Neuronal stem cell (in vitro differentiated cells): Measurements from ENCODE around the gene VTN. TPM values are rescaled to one million over a fixed set of nuclear protein-coding genes. Genes with fewer than 3 reads are reported as not detected.
A peak's percentile ranks its signal among the peaks of the same experiment; 100 is the strongest.

Experiments used
- DNase-seq: peaks from one replicate; pipeline ENCODE4 v3.0.0-alpha.2; 2013; ENCODE audit warnings: low spot score
- H2AFZ ChIP-seq: one replicate; pipeline ENCODE4 v1.6.1; 2013; ENCODE audit warnings: mild to moderate bottlenecking, low read length, inconsistent platforms
- H2AK5ac ChIP-seq: 2 replicates; pipeline ENCODE4 v1.6.1; 2013; ENCODE audit warnings: low read depth, mild to moderate bottlenecking, inconsistent platforms, low read length, moderate library complexity, mixed read lengths
- H2BK120ac ChIP-seq: 2 replicates; pipeline ENCODE4 v1.6.1; 2013; ENCODE audit warnings: low read depth, mild to moderate bottlenecking, inconsistent platforms, low read length, moderate library complexity, mixed read lengths
- H2BK12ac ChIP-seq: one replicate; pipeline ENCODE4 v1.6.1; 2013; ENCODE audit warnings: low read length, inconsistent platforms
- H2BK15ac ChIP-seq: 2 replicates; pipeline ENCODE4 v1.6.1; 2013; ENCODE audit warnings: mild to moderate bottlenecking, low read length, inconsistent platforms, mixed read lengths
- H2BK5ac ChIP-seq: one replicate; pipeline ENCODE4 v1.6.1; 2013; ENCODE audit warnings: inconsistent platforms, mild to moderate bottlenecking, low read length, moderate library complexity
- H3K14ac ChIP-seq: one replicate; pipeline ENCODE4 v1.6.1; 2013; ENCODE audit warnings: low read length, inconsistent platforms
- H3K18ac ChIP-seq: 2 replicates; pipeline ENCODE4 v1.6.1; 2013; ENCODE audit warnings: low read length, inconsistent platforms
- H3K23ac ChIP-seq: 2 replicates; pipeline ENCODE4 v1.6.1; 2013; ENCODE audit warnings: low read depth, mild to moderate bottlenecking, mixed read lengths, low read length, inconsistent platforms; ENCODE audit not compliant: poor library complexity
- H3K27ac ChIP-seq: replicated peaks from 3 replicates; pipeline ENCODE4 v1.5.1; 2013; ENCODE audit warnings: low read length, inconsistent platforms
- H3K27me3 ChIP-seq, 3 experiments: 2 replicates each; pipeline ENCODE4 v1.6.1; 2013; ENCODE audit warnings: low read length in 3 of 3, mild to moderate bottlenecking in 2 of 3, inconsistent platforms in 1 of 3, low read depth in 1 of 3, mixed read lengths in 1 of 3, moderate library complexity in 1 of 3; ENCODE audit not compliant: control insufficient read depth in 3 of 3, insufficient read depth in 3 of 3
- H3K36me3 ChIP-seq, 2 donors: replicated peaks in 1 of 2; 2 replicates each; pipeline ENCODE4 v1.6.1; 2013; ENCODE audit warnings: low read length in 2 of 2; ENCODE audit not compliant: control insufficient read depth in 2 of 2, insufficient read depth in 2 of 2
- H3K4ac ChIP-seq: 2 replicates; pipeline ENCODE4 v1.6.1; 2013; ENCODE audit warnings: inconsistent platforms, mild to moderate bottlenecking, low read length, moderate library complexity
- H3K4me1 ChIP-seq, 2 donors: 1 replicate in 1 of 2; 2 replicates in 1 of 2; pipeline ENCODE4 v1.6.1; 2013; ENCODE audit warnings: low read length in 2 of 2, low read depth in 1 of 2; ENCODE audit not compliant: control insufficient read depth in 2 of 2, insufficient read depth in 1 of 2
- H3K4me2 ChIP-seq: one replicate; pipeline ENCODE4 v1.6.1; 2013; ENCODE audit warnings: mild to moderate bottlenecking, low read length, inconsistent platforms; ENCODE audit not compliant: insufficient read depth, poor library complexity, severe bottlenecking
- H3K4me3 ChIP-seq, 2 donors: 2 replicates each; pipeline ENCODE4 v1.5.1; 2013; ENCODE audit warnings: low read length in 2 of 2, mild to moderate bottlenecking in 2 of 2, inconsistent platforms in 1 of 2, moderate library complexity in 1 of 2
- H3K79me1 ChIP-seq: one replicate; pipeline ENCODE4 v1.6.1; 2013; ENCODE audit warnings: low read depth, mild to moderate bottlenecking, inconsistent platforms, low read length, moderate library complexity
- H3K9ac ChIP-seq: one replicate; pipeline ENCODE4 v1.6.1; 2013; ENCODE audit warnings: mild to moderate bottlenecking, low read depth, low read length, inconsistent platforms; ENCODE audit not compliant: poor library complexity
- H3K9me3 ChIP-seq, 2 donors: replicated peaks in 1 of 2; 2 replicates each; pipeline versions ENCODE3 to v1.6.1; 2013; ENCODE audit warnings: low read length in 2 of 2, mild to moderate bottlenecking in 2 of 2, inconsistent platforms in 1 of 2, low read depth in 1 of 2, mixed read lengths in 1 of 2, moderate library complexity in 1 of 2; ENCODE audit not compliant: control insufficient read depth in 2 of 2, insufficient read depth in 1 of 2
- H4K8ac ChIP-seq: one replicate; pipeline ENCODE4 v1.6.1; 2013; ENCODE audit warnings: low read depth, mild to moderate bottlenecking, inconsistent platforms, low read length, moderate library complexity
- H4K91ac ChIP-seq: one replicate; pipeline ENCODE4 v1.6.1; 2013; ENCODE audit warnings: low read length, low read depth, mild to moderate bottlenecking, inconsistent platforms; ENCODE audit not compliant: poor library complexity
- WGBS, 2 donors: extraction: QIAGEN DNeasy Blood & Tissue Kit; methylation state at CpG; one replicate each; pipeline ENCODE4 v1.1.7; 2013; ENCODE audit warnings: missing lambda C conversion rate in 2 of 2, mixed read lengths in 1 of 2; ENCODE audit not compliant: insufficient read length in 2 of 2, insufficient replicate concordance in 1 of 2; ENCODE audit errors: extremely low coverage in 2 of 2; 5-methylcytosine and 5-hydroxymethylcytosine counted together
- polyA plus RNA-seq, 2 experiments: library from polyadenylated mRNA; stranded (reverse); fragments of 200-250 nt; gene quantifications; one replicate each; pipeline ENCODE4 v1.2.3, GENCODE V29; 2013

VTN gene
- polyA plus RNA-seq (2013, experiment 1 of 2), result 0.17 TPM
- 0.18 TPM for polyA plus RNA-seq (2013, experiment 2 of 2)

DNA sequence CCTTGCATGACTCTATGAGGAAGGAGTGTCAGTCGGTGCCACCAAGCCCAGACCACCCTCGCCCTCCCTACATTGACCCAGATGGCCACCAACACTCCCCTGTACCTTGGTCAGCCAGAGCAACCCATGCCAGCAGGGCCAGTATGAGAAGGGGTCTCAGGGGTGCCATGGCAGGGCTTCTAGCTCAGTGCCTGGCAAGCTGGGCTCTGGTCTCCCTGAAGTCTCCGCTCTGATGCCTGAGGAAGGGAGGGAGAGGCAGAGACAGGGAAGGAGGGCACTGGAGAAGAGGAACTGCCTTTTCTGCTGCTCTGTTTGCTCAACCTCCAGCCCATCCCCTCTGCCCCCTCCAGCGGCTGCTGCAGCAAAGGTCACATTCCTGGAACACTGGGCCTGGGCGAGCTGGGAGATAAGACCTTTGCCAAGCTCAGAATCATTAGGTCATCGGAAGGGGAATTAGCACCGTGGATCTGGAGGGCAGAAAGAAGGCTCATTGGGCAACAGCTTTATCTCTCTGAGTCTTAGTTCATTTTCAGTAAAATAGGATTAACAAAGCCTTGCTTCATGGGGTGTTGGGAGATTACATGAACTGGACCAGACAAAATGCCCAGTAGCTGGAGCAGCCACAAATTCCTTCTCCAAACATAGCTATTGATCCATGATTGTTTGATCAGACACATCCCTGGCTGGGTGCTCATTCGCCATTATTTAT lies at the start of gene VTN:
TSS of gene VTN (minus strand) at position 273 of the 709 bp plus-strand sequence. CDS start at position 169, 104 bp downstream.
- Histone ChIP-seq H2AFZ (peak within 1 kb of the TSS; percentile 97), H3K18ac (peak within 1 kb of the TSS; percentile 20), H3K4me2 (peak within 1 kb of the TSS; percentile 41), H2AK5ac (peak within 1 kb of the TSS; percentile 86), H2BK15ac (peak within 1 kb of the TSS; percentile 69), H2BK5ac (peak within 1 kb of the TSS; percentile 47), H3K79me1 (peaks cover 3% of the 10 kb centered on the region), H3K4me1 (peaks cover 24 to 25% of the 10 kb centered on the region in 2 donors), H4K91ac (peak within 1 kb of the TSS; percentile 11), H3K4ac (no peak within 1 kb of the TSS), H2BK12ac (no peak within 1 kb of the TSS), H3K27me3 (peaks cover 0 to 16% (median 0%) of the 10 kb centered on the region in 3 experiments), H3K9me3 (no peaks in the 10 kb centered on the region), H3K4me3 (peak within 1 kb of the TSS in 1 of 2 donors; percentile 97), H3K27ac (peak within 1 kb of the TSS; percentile 64), H3K23ac (no peak within 1 kb of the TSS), H3K36me3 (peaks cover 0 to 8% of the 10 kb centered on the region in 2 donors), H4K8ac (no peak within 1 kb of the TSS), H3K14ac (peak within 1 kb of the TSS; percentile 6), H3K9ac (no peak within 1 kb of the TSS), H2BK120ac (no peak within 1 kb of the TSS)
- WGBS, 2 donors, result no CpG with 5 or more reads among the region's 8 CpGs
- peak; percentile 58 for DNase-seq

GRCh38 chr17:28416703-28417311 lies 46.7 kb upstream of the VTN start:
- no peak overlapping the region for H3K27ac ChIP-seq
- peaks cover 0 to 40% (median 5%) of the 10 kb centered on the region in 3 experiments for H3K27me3 ChIP-seq
- H2AFZ ChIP-seq, result peak overlapping the region; percentile 46

GRCh38 chr17:28415886-28416285 lies 45.8 kb upstream of the VTN start:
- H3K4me1 ChIP-seq, result no peaks in the 10 kb centered on the region
- H4K8ac ChIP-seq, result no peak overlapping the region
- no peak overlapping the region for H2BK15ac ChIP-seq
- H3K23ac ChIP-seq, result no peak overlapping the region
- H3K27me3 ChIP-seq, result peaks cover 0 to 47% (median 5%) of the 10 kb centered on the region in 3 experiments
- no peak overlapping the region for H2AFZ ChIP-seq
- H3K4me2 ChIP-seq, result no peak overlapping the region
- H2BK12ac ChIP-seq, result no peak overlapping the region
- H4K91ac ChIP-seq, result no peak overlapping the region
- H3K36me3 ChIP-seq, result no peaks in the 10 kb centered on the region
- H2AK5ac ChIP-seq, result no peak overlapping the region
- H2BK120ac ChIP-seq, result no peak overlapping the region
- WGBS, 2 donors, result no CpG with 5 or more reads among the region's 3 CpGs
- no peak overlapping the region for H3K4ac ChIP-seq
- no peak overlapping the region for H3K27ac ChIP-seq
- H3K9me3 ChIP-seq, result no peaks in the 10 kb centered on the region
- no peaks in the 10 kb centered on the region for H3K79me1 ChIP-seq
- H3K4me3 ChIP-seq, result no peak overlapping the region
- no peak overlapping the region for H3K18ac ChIP-seq
- no peak overlapping the region for H2BK5ac ChIP-seq
- no peak overlapping the region for H3K14ac ChIP-seq
- DNase-seq, result no peak
- peak overlapping the region; percentile 30 for H3K9ac ChIP-seq

More at GRCh38 chr17:28416703-28417311, 46.7 kb upstream of the VTN start:
- H3K79me1 ChIP-seq, result no peaks in the 10 kb centered on the region
- no peak overlapping the region for H3K4ac ChIP-seq
- no peaks in the 10 kb centered on the region for H3K4me1 ChIP-seq
- no peak overlapping the region for H3K9ac ChIP-seq
- no peak overlapping the region for H2BK120ac ChIP-seq
- H2BK12ac ChIP-seq, result no peak overlapping the region
- no CpG with 5 or more reads among the region's 13 CpGs for WGBS, 2 donors
- H3K4me2 ChIP-seq, result no peak overlapping the region
- no peak overlapping the region for H4K8ac ChIP-seq
- no peak overlapping the region for H3K14ac ChIP-seq
- no peaks in the 10 kb centered on the region for H3K9me3 ChIP-seq
- no peaks in the 10 kb centered on the region for H3K36me3 ChIP-seq
- no peak overlapping the region for H2BK5ac ChIP-seq
- peak; percentile 57 for DNase-seq
- no peak overlapping the region for H3K18ac ChIP-seq
- peak overlapping the region in 1 of 2 donors; percentile 27 for H3K4me3 ChIP-seq
- H4K91ac ChIP-seq, result no peak overlapping the region
- H2AK5ac ChIP-seq, result no peak overlapping the region
- no peak overlapping the region for H2BK15ac ChIP-seq
- H3K23ac ChIP-seq, result no peak overlapping the region

- no peak overlapping the region for H2AFZ ChIP-seq
- no peak overlapping the region for H3K27ac ChIP-seq
- H4K91ac ChIP-seq, result no peak overlapping the region
- WGBS, 2 donors, result no CpG with 5 or more reads among the region's 7 CpGs
- H3K4me2 ChIP-seq, result no peak overlapping the region
- H3K14ac ChIP-seq, result no peak overlapping the region
- H2BK120ac ChIP-seq, result no peak overlapping the region
- H2BK5ac ChIP-seq, result no peak overlapping the region
- H3K18ac ChIP-seq, result no peak overlapping the region
- H3K4me3 ChIP-seq, result no peak overlapping the region
- H3K4me1 ChIP-seq, result no peaks in the 10 kb centered on the region
- H3K23ac ChIP-seq, result no peak overlapping the region
- no peaks in the 10 kb centered on the region for H3K36me3 ChIP-seq
- H2AK5ac ChIP-seq, result no peak overlapping the region
- no peak overlapping the region for H3K4ac ChIP-seq
- H3K27me3 ChIP-seq, result peaks cover 0 to 46% (median 5%) of the 10 kb centered on the region in 3 experiments
- no peaks in the 10 kb centered on the region for H3K79me1 ChIP-seq
- H4K8ac ChIP-seq, result no peak overlapping the region
- no peaks in the 10 kb centered on the region for H3K9me3 ChIP-seq
- no peak overlapping the region for H2BK12ac ChIP-seq
- H2BK15ac ChIP-seq, result no peak overlapping the region
- no peak overlapping the region for H3K9ac ChIP-seq
- no peak for DNase-seq
Observed at GRCh38 chr17:28413804-28414203, 43.7 kb upstream of the VTN start.
